Vagina (tissue), 2 donors: ENCODE data around the gene GNAZ.

Experiments used
- CTCF ChIP-seq, 3 experiments: fragments of 450-650 bp in 2 of 3; fragments of 200-600 bp in 1 of 3; sonication (generic) in 1 of 3; IDR thresholded peaks; one replicate each; pipeline ENCODE4 v1.5.1; 2017 to 2019; ENCODE audit warnings: antibody characterized with exemption in 3 of 3, mild to moderate bottlenecking in 2 of 3, moderate library complexity in 2 of 3
- POLR2A ChIP-seq, 2 donors: fragments of 450-650 bp; IDR thresholded peaks; one replicate each; pipeline ENCODE4 v1.6.1; 2017; ENCODE audit warnings: antibody characterized with exemption in 2 of 2, mild to moderate bottlenecking in 2 of 2, moderate library complexity in 2 of 2
- POLR2AphosphoS5 ChIP-seq, 2 donors: sonication (generic); formaldehyde crosslinking; IDR thresholded peaks; one replicate each; pipeline ENCODE4 v1.9.0; 2017; ENCODE audit warnings: antibody characterized with exemption in 2 of 2, mild to moderate bottlenecking in 2 of 2, low read depth in 1 of 2; ENCODE audit not compliant: insufficient read depth in 1 of 2

GRCh38 chr22:23122992-23123803 lies 52.9 kb downstream of the GNAZ start:
- TF ChIP-seq POLR2AphosphoS5 (IDR thresholded peaks at IDR 0.05; ENCODE audit: insufficient read depth in 1 of 2, low read depth in 1 of 2) (no peak), CTCF (IDR thresholded peaks at IDR 0.05) (no peak), POLR2A (IDR thresholded peaks at IDR 0.05) (no peak)
